Panc1 (cell line): ENCODE measurements around the gene NOXO1. TPM values are rescaled to one million over a fixed set of nuclear protein-coding genes. Genes with fewer than 3 reads are reported as not detected.
A peak's percentile ranks its signal among the peaks of the same experiment; 100 is the strongest.

Source experiments
- ATAC-seq: fragments of 200-7000 bp; cut with Tn5 transposase; 2 replicates; pipeline ENCODE4 v1.9.1; 2020; ENCODE audit warnings: mild to moderate bottlenecking, moderate library complexity
- BruUV-seq: library from RNA; stranded (reverse); fragments of 400-500 nt; replicated peaks from 2 replicates; lab custom pipeline; 2021; lab: Mats Ljungman, UMichigan
- CTCF ChIA-PET: fragments of 300-600 bp; sonication (Branson Sonifier 250); formaldehyde crosslinking; loops from one replicate; lab custom pipeline; 2022; ENCODE audit warnings: antibody characterized with exemption; lab: Charles Lee
- POLR2A ChIA-PET: fragments of 300-600 bp; sonication (Branson Sonifier 250); formaldehyde crosslinking; loops from one replicate; lab custom pipeline; 2022; ENCODE audit warnings: antibody characterized with exemption; lab: Charles Lee
- DNase-seq: peaks from one replicate; pipeline ENCODE4 v3.0.0-alpha.2; 2010; ENCODE audit warnings: low read depth, low spot score
- H3K27ac ChIP-seq: 2 replicates; pipeline ENCODE4 v1.5.1; 2011; ENCODE audit warnings: mild to moderate bottlenecking, low read length, inconsistent platforms
- H3K27me3 ChIP-seq: fragments of 200-500 bp; sonication (Bioruptor generic); 2 replicates; pipeline ENCODE4 v1.6.0; 2014; ENCODE audit warnings: low read length, inconsistent platforms; ENCODE audit not compliant: control insufficient read depth, insufficient read depth
- H3K36me3 ChIP-seq: fragments of 200-500 bp; sonication (Bioruptor generic); 2 replicates; pipeline ENCODE4 v1.5.1; 2014; ENCODE audit warnings: inconsistent platforms, mild to moderate bottlenecking, low read length, moderate library complexity; ENCODE audit not compliant: control insufficient read depth, insufficient read depth
- H3K4me1 ChIP-seq: 2 replicates; pipeline ENCODE4 v1.5.1; 2011; ENCODE audit warnings: inconsistent platforms, mild to moderate bottlenecking, low read length, moderate library complexity; ENCODE audit not compliant: control insufficient read depth, insufficient read depth
- H3K4me3 ChIP-seq, 2 experiments: 2 replicates each; pipeline ENCODE4 v1.5.1; 2011 to 2012; ENCODE audit warnings: low read depth in 2 of 2, low read length in 2 of 2, mild to moderate bottlenecking in 2 of 2, inconsistent platforms in 1 of 2, moderate library complexity in 1 of 2
- H3K9me3 ChIP-seq: fragments of 200-500 bp; sonication (Bioruptor generic); 2 replicates; pipeline ENCODE4 v1.5.1; 2014; ENCODE audit warnings: low read depth, mild to moderate bottlenecking, inconsistent platforms, low read length, moderate library complexity; ENCODE audit not compliant: control insufficient read depth, insufficient read depth
- POLR2AphosphoS5 ChIP-seq: IDR thresholded peaks from 2 replicates; pipeline ENCODE4 v1.6.1; 2012; ENCODE audit warnings: mild to moderate bottlenecking, low read depth, low read length, moderate library complexity
- REST ChIP-seq, 2 experiments: IDR thresholded peaks; 2 replicates each; pipeline ENCODE4 v1.6.1; 2011 to 2012; ENCODE audit warnings: low read depth in 2 of 2, control low read depth in 1 of 2, low read length in 1 of 2, mild to moderate bottlenecking in 1 of 2, moderate library complexity in 1 of 2; ENCODE audit not compliant: insufficient read depth in 1 of 2
- SIN3A ChIP-seq: IDR thresholded peaks from 2 replicates; pipeline ENCODE4 v1.6.1; 2012; ENCODE audit warnings: low read depth, mild to moderate bottlenecking, low read length, moderate library complexity, borderline replicate concordance; ENCODE audit not compliant: insufficient read depth
- TCF7L2 ChIP-seq: IDR thresholded peaks from 2 replicates; pipeline ENCODE4 v1.6.1; 2011; ENCODE audit warnings: mild to moderate bottlenecking, low read depth, low read length, inconsistent platforms
- in situ Hi-C: cut with HindIII; loops from 2 replicates; pipeline ENCODE4 v1.10.0; 2016; ENCODE audit warnings: low sequenced_read_pairs, low pct_unique_long_range_greater_than_20kb
- intact Hi-C: fragments of 100-400 bp; cut with micrococcal nuclease; formaldehyde crosslinking; loops from one replicate; pipeline ENCODE4 v1.10.0; 2022; ENCODE audit not compliant: unreplicated experiment
- total RNA-seq: library from RNA; stranded (reverse); gene quantifications from one replicate; pipeline ENCODE4 v1.2.1, GENCODE V29; 2021; ENCODE audit not compliant: unreplicated experiment
- TF ChIP-seq, protein P1 (sequence below): fragments of 450-650 bp; IDR thresholded peaks from 2 replicates; pipeline ENCODE4 v1.5.1; 2017; ENCODE audit warnings: mild to moderate bottlenecking

The NOXO1 gene
- total RNA-seq, 1 experiment from 2014 or later = 4.0 TPM

GRCh38 chr16:1984347-1985225, 3.3 kb upstream of the NOXO1 start:
- TSS peak; percentile 59 for BruUV-seq
- ATAC-seq (peak; percentile 7), DNase-seq (no peak)
- POLR2A ChIA-PET = interaction anchor here (0.7 kb wide), 1 partner anchor 20 kb away, joined by 13 read pairs; the partner anchor contains the start of gene RPS2
- peak overlapping the region; percentile 73 to 76 for H3K4me3 ChIP-seq
- H3K4me1 ChIP-seq = peaks cover 53% of the 10 kb centered on the region
- CTCF ChIA-PET = no interaction called here
- in situ Hi-C loops = no loop called here
- peak overlapping the region; percentile 92 for H3K27ac ChIP-seq
- H3K27me3 ChIP-seq = no peaks in the 10 kb centered on the region
- intact Hi-C loops = no loop called here
- TF ChIP-seq POLR2AphosphoS5 (no peak), SIN3A (no peak), REST (IDR thresholded peaks at IDR 0.05; ENCODE audit: insufficient read depth in 1 of 2, low read depth in 2 of 2, low read length in 1 of 2) (no peak), TCF7L2 (no peak)
- TF ChIP-seq, protein P1, sequence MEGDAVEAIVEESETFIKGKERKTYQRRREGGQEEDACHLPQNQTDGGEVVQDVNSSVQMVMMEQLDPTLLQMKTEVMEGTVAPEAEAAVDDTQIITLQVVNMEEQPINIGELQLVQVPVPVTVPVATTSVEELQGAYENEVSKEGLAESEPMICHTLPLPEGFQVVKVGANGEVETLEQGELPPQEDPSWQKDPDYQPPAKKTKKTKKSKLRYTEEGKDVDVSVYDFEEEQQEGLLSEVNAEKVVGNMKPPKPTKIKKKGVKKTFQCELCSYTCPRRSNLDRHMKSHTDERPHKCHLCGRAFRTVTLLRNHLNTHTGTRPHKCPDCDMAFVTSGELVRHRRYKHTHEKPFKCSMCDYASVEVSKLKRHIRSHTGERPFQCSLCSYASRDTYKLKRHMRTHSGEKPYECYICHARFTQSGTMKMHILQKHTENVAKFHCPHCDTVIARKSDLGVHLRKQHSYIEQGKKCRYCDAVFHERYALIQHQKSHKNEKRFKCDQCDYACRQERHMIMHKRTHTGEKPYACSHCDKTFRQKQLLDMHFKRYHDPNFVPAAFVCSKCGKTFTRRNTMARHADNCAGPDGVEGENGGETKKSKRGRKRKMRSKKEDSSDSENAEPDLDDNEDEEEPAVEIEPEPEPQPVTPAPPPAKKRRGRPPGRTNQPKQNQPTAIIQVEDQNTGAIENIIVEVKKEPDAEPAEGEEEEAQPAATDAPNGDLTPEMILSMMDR = no peak
- peaks cover 9% of the 10 kb centered on the region; the same call in 1 of the 2 replicates for H3K36me3 ChIP-seq
- no peaks in the 10 kb centered on the region for H3K9me3 ChIP-seq

DNA sequence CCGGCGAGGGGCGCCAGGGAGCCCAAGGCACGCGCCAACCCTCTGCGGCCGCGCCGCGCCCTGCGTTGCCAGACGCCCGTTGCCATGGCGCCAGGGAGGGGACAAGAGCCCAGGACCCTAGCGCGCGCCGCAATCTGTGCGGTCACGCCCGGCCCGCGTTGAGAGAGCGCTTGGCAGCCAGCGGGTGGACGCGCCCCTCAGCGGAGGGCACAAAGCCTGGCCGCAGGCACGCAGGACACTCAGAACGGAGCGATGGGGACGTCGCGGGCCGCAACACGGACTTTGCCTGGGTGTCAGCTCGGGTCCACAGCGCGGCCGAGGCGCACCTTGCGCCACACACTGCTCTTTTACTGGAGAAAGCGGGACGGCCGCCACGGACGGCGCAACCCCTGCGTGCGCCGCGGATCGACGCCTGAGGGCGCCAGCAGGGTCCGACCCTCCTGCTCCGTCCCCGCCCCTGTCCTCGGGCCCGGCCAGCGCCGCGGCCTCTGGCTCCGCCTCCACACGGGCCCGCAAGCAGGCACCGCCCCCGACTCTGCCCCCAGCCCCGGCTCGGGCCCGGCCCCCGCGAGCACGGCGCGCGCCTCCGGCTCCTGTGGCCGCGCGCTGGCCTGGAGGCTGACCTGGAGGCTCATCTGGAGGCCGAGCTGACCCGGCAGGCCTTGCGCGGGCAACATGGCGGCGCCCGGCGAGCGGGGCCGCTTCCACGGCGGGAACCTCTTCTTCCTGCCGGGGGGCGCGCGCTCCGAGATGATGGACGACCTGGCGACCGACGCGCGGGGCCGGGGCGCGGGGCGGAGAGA, 2.5 kb upstream of the NOXO1 start, which contains the start of gene GFER:
Gene GFER (plus strand): TSS at position 650 of the 803 bp plus-strand sequence. CDS start 26 bp downstream, at position 676.
- Histone ChIP-seq H3K4me1 (peaks cover 49% of the 10 kb centered on the region), H3K27me3 (no peaks in the 10 kb centered on the region), H3K36me3 (peaks cover 9% of the 10 kb centered on the region; the same call in 1 of the 2 replicates), H3K27ac (peak within 1 kb of the TSS; percentile 92), H3K9me3 (no peaks in the 10 kb centered on the region), H3K4me3 (peak within 1 kb of the TSS; percentile 73 to 76)
- no TSS peak for BruUV-seq
- ChIA-PET CTCF (no interaction called here), POLR2A (interaction anchor here (0.7 to 1.1 kb wide), 2 partner anchors 17 to 19 kb away, joined by 8 to 13 read pairs; partner anchors contain the start of genes RNF151 and RPS2)
- in situ Hi-C loops (no loop called here), intact Hi-C loops (no loop called here)
- DNase-seq (no peak), ATAC-seq (peak; percentile 84)
- TF ChIP-seq POLR2AphosphoS5 = peak; percentile 46
- TF ChIP-seq, protein P1 = peak; percentile 77; the same call in 1 of the 2 replicates
- TF ChIP-seq REST (IDR thresholded peaks at IDR 0.05; ENCODE audit: insufficient read depth in 1 of 2, low read depth in 2 of 2, low read length in 1 of 2) = no peak
- TF ChIP-seq TCF7L2 = no peak
- peak; percentile 95; the same call in 1 of the 2 replicates for TF ChIP-seq SIN3A
